Measurements from ENCODE around the gene ZSCAN10. TPM values are rescaled to one million over a fixed set of nuclear protein-coding genes. Genes with fewer than 3 reads are reported as not detected.
"Not testable (repeated sequence)": the region's sequence is repeated elsewhere in the genome, so short reads cannot be mapped to it uniquely, and the experiment has no call there.

Gene ZSCAN10
- total RNA-seq, 1 donor from 2014 or later: not detected

DNA sequence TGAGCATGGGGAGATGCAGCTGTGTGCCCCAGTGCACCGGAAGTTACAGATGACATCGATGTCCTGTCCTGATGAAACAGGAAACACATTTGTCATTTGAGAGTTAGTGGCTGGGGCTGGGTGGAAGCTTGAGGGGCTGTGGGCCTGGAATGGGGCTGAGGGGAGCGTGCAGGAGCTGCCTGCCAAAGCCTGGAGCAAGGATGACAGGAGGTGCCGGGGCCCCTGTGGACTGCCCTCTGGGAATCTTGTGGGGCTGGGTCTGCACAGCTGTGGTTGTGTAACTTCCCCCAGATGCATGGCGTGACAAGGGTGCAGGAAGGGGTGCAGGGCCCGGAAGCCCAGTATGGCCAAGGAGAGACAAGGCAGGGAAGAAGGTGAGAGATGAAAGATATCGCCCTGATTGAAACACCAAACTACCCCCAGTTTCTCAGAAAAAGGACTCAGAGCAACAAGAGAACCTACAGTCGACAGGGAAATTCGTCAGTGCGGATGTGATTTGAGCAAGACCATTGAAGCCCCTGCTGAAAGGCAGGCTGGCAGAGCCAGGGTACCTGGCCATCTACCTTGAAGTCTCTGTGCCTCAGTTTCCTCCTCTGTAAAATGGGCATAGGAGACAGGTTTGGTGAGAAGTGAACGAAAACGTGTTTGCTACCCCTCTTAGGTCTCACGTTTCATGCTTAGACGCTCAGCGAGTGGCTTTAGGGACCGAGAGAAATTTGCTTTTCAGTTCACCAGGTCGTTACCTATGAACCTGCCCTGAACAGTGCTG, 43.9 kb downstream of the ZSCAN10 start:
- Histone ChIP-seq H3K27me3 (ENCODE audit: control insufficient read depth, insufficient read depth, low read length) (no peaks in the 10 kb centered on the region), H3K4me3 (ENCODE audit: low read depth, low read length) (no peak overlapping the region), H3K36me3 (ENCODE audit: control insufficient read depth, insufficient read depth, low read length) (no peaks in the 10 kb centered on the region)
- TF ChIP-seq, protein P1, sequence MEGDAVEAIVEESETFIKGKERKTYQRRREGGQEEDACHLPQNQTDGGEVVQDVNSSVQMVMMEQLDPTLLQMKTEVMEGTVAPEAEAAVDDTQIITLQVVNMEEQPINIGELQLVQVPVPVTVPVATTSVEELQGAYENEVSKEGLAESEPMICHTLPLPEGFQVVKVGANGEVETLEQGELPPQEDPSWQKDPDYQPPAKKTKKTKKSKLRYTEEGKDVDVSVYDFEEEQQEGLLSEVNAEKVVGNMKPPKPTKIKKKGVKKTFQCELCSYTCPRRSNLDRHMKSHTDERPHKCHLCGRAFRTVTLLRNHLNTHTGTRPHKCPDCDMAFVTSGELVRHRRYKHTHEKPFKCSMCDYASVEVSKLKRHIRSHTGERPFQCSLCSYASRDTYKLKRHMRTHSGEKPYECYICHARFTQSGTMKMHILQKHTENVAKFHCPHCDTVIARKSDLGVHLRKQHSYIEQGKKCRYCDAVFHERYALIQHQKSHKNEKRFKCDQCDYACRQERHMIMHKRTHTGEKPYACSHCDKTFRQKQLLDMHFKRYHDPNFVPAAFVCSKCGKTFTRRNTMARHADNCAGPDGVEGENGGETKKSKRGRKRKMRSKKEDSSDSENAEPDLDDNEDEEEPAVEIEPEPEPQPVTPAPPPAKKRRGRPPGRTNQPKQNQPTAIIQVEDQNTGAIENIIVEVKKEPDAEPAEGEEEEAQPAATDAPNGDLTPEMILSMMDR (IDR thresholded peaks at IDR 0.05; ENCODE audit: insufficient read depth, low read length, severe bottlenecking): no peak
- DNase-seq (ENCODE audit: low read depth) (no peak), FAIRE-seq (no peak)

DNA sequence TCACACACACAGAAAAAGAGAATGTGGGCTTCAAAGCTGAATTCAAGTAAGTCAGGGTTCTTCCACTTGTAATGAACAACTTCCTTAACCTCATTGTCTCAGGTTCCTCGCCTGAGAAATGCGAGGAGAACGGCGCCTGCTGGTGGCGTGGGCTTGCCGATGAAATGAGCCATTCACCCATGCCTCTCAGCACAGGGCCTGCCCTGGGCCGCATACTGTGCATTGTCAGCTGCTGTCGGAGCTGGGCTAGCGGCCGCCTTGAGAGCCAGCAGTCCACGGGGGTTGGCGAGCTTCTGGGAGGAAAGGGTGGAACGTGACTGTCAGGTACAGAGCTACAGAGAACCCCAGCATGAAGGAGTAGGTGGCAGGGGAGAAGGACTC, 45.8 kb downstream of the ZSCAN10 start:
- not testable (repeated sequence) for H3K4me3 ChIP-seq (ENCODE audit: low read depth, low read length); H3K27me3 ChIP-seq (ENCODE audit: control insufficient read depth, insufficient read depth, low read length); H3K36me3 ChIP-seq (ENCODE audit: control insufficient read depth, insufficient read depth, low read length); DNase-seq (ENCODE audit: low read depth)
- peak; percentile 86 for FAIRE-seq

DNA sequence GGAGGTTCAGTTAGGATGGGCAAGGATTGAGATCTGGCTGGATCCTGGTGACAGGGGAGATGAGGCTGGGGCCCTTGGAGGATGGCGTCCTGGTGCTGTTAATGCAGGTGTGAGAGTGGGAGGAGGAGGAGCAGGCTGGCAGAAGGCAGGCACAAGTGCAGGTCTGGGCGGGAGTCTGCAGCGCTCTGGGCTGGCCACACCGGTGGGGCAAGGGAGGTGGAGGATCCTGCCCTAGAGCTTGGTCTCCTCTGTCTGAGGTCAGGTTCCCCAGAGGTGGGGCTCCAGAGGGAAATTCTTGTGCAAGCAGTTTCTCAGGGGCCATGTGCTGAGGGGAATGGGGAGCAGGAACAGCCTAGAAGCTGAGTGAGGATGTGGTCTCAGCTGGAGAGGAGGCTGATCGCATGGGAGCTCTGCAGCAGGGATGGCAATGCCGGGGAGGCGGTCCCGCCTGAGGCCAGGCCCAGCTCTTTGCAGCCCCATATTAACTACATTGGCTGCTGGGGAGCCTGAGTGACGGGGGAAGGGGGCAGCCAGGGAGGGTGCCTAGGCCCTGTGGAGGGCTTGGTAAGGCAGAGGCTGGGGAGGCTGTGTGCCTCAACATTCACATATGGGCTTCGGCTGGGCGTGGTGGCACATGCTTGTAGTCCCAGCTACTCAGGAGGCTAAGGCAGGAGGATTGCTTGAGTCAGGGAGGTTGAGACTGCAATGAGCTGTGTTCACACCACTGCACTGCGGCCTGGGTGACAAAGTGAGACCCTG, 46.3 kb downstream of the ZSCAN10 start:
- not testable (repeated sequence) for DNase-seq (ENCODE audit: low read depth); H3K36me3 ChIP-seq (ENCODE audit: control insufficient read depth, insufficient read depth, low read length); H3K27me3 ChIP-seq (ENCODE audit: control insufficient read depth, insufficient read depth, low read length); H3K4me3 ChIP-seq (ENCODE audit: low read depth, low read length)
- FAIRE-seq: peak; percentile 66

DNA sequence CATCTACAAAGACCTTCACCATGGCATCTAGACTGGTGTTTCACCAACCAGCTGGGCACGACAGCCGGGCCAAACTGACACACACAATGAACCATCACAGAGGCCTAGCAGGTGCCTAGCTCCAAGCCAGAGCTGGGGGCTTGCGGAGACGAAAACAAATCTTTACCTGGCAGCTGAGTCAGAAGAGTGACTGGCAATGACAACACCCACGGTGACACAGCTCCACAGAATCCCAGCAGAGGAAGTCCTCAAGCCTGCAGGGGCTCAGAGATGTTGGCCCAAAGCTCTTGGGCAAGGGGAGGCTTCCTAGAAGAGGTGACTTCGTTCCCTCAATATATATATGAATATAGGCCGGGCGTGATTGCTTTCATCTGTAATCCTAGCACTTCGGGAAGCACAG, 47.6 kb downstream of the ZSCAN10 start:
- Histone ChIP-seq H3K4me3 (ENCODE audit: low read depth, low read length) (no peak overlapping the region), H3K36me3 (ENCODE audit: control insufficient read depth, insufficient read depth, low read length) (no peaks in the 10 kb centered on the region), H3K27me3 (ENCODE audit: control insufficient read depth, insufficient read depth, low read length) (peaks cover 8% of the 10 kb centered on the region)
- DNase-seq (ENCODE audit: low read depth) (no peak), FAIRE-seq (no peak)
- TF ChIP-seq, protein P1 (IDR thresholded peaks at IDR 0.05; ENCODE audit: insufficient read depth, low read length, severe bottlenecking): no peak

DNA sequence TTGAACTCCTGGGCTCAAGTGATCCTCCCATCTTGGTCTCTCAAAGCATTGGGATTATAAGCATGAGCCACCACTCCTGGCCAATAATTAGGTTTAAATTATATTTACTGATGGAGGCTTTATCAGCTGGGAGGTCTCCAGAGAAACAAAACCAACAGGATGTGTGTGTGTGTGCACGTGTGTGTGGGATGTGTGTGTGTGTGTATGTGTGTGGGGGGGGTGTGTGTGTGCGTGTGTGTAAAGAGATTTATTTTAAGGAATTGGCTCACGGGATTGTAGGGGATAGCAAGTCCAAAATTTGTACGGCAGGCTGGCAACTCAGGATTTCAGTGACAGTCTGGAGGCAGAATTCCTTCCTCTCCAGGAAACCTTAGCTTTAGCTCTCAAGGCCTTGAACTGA, 48.1 kb downstream of the ZSCAN10 start:
- Histone ChIP-seq H3K27me3 (ENCODE audit: control insufficient read depth, insufficient read depth, low read length) (peaks cover 8% of the 10 kb centered on the region), H3K36me3 (ENCODE audit: control insufficient read depth, insufficient read depth, low read length) (no peaks in the 10 kb centered on the region), H3K4me3 (ENCODE audit: low read depth, low read length) (no peak overlapping the region)
- FAIRE-seq (no peak), DNase-seq (ENCODE audit: low read depth) (no peak)
- TF ChIP-seq, protein P1 (IDR thresholded peaks at IDR 0.05; ENCODE audit: insufficient read depth, low read length, severe bottlenecking): no peak

DNA sequence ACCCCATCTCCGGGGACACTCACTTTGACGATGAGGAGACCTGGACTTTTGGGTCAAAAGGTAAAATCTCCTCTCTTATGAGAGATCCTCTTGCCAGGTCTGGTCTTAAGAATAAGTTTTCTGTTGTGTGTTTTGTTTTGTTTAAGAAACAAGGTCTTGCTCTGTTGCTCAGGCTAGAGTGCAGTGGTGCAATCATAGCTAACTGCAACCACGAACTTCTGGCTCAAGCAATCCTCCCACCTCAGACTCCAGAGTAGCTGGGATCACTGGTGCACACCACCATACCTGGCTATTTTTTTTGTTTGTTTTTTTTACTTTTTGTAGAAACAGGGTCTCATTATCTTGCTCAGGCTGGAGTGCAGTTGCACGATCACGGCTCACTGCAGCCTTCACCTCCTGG, 48.6 kb downstream of the ZSCAN10 start:
- TF ChIP-seq, protein P1 (IDR thresholded peaks at IDR 0.05; ENCODE audit: insufficient read depth, low read length, severe bottlenecking): no peak
- H3K36me3 ChIP-seq (ENCODE audit: control insufficient read depth, insufficient read depth, low read length): no peaks in the 10 kb centered on the region
- DNase-seq (ENCODE audit: low read depth) (no peak), FAIRE-seq (no peak)
- H3K27me3 ChIP-seq (ENCODE audit: control insufficient read depth, insufficient read depth, low read length): peaks cover 8% of the 10 kb centered on the region
- no peak overlapping the region for H3K4me3 ChIP-seq (ENCODE audit: low read depth, low read length)

All from bronchial epithelial cell (primary cell).